Stimulated activated memory B cell treated with anti-CD40 and anti-IgM and Interleukin-4, amounts not matched to agents 10 μg/mL and 1 μg/mL and 100 μg/mL, for 72 hours (primary cell): ENCODE data around the gene HEG1.

ENCODE experiments used
- ATAC-seq: fragments of 150-1000 bp; cut with Tn5 transposase; 2 replicates; pipeline ENCODE4 v1.10.0; 2021
- H3K27ac Mint-ChIP-seq: one replicate; pipeline ENCODE4 v1.8.0; 2022; ENCODE audit warnings: mild to moderate bottlenecking, mixed read lengths
- H3K27me3 Mint-ChIP-seq: one replicate; pipeline ENCODE4 v1.8.0; 2022; ENCODE audit warnings: mixed read lengths
- H3K36me3 Mint-ChIP-seq: one replicate; pipeline ENCODE4 v1.8.0; 2022; ENCODE audit warnings: mixed read lengths
- H3K4me1 Mint-ChIP-seq: one replicate; pipeline ENCODE4 v1.8.0; 2022; ENCODE audit warnings: mixed read lengths
- H3K4me3 Mint-ChIP-seq: one replicate; pipeline ENCODE4 v1.8.0; 2022; ENCODE audit warnings: mild to moderate bottlenecking, moderate library complexity, mixed read lengths
- H3K9me3 Mint-ChIP-seq: one replicate; pipeline ENCODE4 v1.8.0; 2022; ENCODE audit warnings: mixed read lengths

Gene HEG1

DNA sequence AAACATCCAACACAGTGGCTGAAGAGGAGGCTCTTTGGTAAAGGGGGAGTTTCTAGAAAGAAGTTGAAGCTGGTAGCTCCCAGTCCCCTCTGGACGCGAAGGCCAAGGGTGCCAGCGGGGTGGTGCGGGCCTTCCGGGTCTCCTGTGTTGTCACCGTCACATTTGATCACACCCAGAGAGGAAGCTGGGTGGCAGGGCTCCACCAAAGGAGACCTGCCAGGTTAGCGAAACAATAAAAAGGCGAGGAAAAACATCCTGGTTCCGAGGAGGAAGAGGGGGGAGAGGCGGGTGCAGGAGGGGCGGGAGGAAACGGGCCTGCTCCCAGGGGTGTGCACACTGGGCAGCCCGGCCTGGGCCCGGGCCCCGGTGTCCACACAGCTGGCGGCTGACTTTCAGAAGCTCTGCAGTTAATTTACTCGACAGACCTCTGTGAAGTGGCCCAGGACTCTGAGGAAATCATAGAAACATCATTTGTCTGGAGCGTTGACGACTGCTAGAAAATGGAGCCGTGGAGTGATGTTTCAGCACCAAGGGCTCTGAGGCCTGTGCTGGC, 12.1 kb downstream of the HEG1 start:
- Mint-ChIP-seq H3K36me3 (peaks cover 8% of the 10 kb centered on the region), H3K27ac (no peak overlapping the region)
- ATAC-seq, result no peak

DNA sequence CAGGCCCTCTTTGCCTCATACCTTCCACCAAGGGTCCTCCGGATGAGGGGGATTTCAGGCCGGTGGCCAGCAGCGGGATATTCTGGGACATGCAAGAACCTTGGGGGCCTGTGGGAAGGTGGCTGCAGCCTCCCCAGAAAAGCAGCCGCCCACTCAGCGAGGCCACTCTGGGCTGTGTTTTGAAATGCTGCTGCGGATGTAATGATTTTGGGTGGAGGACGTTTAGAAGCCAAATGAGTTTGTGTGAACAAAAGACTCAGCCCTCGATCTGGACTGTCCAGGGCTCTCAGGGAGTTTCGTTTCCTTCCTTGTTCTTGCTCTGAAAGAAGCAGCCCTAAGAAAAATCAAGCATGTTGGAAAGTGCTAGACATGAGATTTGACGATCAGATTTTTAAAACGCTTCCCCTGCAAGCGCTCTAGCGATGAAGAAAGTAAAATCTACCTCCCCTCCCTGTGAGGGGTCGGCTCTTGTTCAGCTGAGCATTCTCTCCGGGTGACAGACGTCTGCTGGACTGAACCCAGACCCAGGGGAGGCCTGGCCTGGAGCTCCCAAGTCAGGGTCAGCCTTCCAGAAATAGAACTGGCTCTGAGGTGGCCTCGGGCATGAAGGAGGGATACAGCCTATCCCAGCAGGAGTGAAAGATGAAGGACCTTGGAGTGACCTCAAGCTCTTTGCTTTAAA, 12.9 kb downstream of the HEG1 start:
- Mint-ChIP-seq H3K9me3 (no peaks in the 10 kb centered on the region), H3K27ac (no peak overlapping the region), H3K4me3 (no peak overlapping the region), H3K4me1 (peaks cover 32% of the 10 kb centered on the region), H3K36me3 (peaks cover 10% of the 10 kb centered on the region), H3K27me3 (no peaks in the 10 kb centered on the region)
- ATAC-seq, result no peak

More for the DNA sequence above, 12.1 kb downstream of the HEG1 start:
- no peak overlapping the region for H3K4me3 Mint-ChIP-seq
- no peaks in the 10 kb centered on the region for H3K9me3 Mint-ChIP-seq
- peaks cover 26% of the 10 kb centered on the region for H3K4me1 Mint-ChIP-seq
- no peaks in the 10 kb centered on the region for H3K27me3 Mint-ChIP-seq

DNA sequence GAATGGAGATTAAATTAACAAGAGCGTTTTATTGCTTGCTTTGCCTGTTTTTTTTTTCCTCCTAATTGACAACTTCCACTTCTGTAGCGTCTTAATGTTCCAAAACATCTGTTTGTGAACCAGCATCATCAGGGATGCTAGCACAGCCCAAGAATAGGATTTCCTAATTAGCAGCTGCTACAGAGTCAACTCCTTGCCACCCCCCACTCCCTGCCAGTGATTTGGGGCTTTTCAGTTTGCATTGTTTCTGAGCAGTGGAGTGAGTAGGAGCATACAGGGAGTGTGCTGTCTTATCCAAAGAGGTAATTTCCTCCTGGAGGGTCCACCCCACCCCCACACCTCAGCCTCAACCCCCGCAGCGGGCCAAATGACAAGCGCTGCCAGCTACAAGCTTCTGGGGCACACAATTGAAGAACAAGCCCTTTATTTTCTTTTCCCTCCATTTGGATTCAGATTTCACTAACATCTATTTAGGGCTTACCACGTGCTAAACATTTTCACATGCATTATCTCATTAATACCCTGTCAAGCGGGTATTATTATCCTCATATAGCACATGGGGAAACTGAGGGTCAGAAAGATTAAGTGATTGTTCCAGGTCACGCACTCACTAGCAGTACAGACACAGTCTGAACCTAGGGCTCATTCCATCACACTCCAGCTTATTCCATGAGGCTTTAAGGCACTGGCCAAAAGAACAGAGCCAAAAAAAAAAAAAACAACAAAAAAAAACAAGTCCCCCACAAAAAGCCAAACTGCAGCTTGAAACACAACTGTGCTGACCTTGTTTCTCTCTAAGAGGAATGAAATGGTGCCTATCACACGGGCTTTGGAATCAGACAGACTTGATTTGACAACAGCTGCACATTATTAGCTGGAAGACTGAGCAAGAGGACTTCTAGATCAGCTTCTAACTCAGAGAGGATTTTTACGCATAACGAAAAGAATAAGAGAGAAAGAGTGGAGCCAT, 16.4 kb downstream of the HEG1 start:
- Mint-ChIP-seq H3K4me1 (peaks cover 30% of the 10 kb centered on the region), H3K9me3 (no peaks in the 10 kb centered on the region), H3K27me3 (no peaks in the 10 kb centered on the region), H3K4me3 (no peak overlapping the region), H3K36me3 (peaks cover 6% of the 10 kb centered on the region), H3K27ac (no peak overlapping the region)
- no peak for ATAC-seq

DNA sequence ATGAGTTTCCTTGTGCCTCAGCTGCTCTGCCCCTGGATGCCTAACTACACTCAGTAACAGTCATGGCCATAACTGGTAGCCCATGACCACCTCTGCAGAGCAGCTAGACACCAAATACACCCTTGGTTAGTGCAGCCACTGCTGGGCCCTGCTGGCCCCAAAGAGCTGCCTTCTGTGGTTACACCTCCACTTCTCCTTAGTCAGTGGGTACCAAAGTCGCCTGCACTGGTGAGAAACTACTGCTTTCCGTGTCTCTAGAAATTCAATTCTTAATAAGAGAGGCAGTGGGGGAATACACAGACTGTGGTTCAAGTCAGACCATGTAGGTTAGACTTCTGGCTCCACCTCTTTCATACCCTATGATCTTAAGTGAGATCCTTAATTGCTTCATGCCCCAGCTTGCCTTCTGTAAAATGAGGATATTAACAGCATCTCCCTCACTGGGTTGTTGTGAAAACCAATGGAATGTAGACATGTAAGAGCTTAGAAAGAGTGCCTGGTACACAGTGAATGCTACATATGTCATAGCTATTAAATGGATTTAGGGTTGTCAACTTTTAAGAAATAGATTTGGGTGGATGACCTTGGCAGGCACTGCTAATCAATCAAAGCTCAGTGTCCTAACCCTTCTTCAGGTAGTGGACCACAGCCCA, 18.2 kb downstream of the HEG1 start:
- H3K36me3 Mint-ChIP-seq, result peaks cover 6% of the 10 kb centered on the region
- no peak overlapping the region for H3K4me3 Mint-ChIP-seq
- H3K27me3 Mint-ChIP-seq, result no peaks in the 10 kb centered on the region
- H3K4me1 Mint-ChIP-seq, result peaks cover 32% of the 10 kb centered on the region
- peak; percentile 16 for ATAC-seq
- H3K9me3 Mint-ChIP-seq, result no peaks in the 10 kb centered on the region
- H3K27ac Mint-ChIP-seq, result no peak overlapping the region

DNA sequence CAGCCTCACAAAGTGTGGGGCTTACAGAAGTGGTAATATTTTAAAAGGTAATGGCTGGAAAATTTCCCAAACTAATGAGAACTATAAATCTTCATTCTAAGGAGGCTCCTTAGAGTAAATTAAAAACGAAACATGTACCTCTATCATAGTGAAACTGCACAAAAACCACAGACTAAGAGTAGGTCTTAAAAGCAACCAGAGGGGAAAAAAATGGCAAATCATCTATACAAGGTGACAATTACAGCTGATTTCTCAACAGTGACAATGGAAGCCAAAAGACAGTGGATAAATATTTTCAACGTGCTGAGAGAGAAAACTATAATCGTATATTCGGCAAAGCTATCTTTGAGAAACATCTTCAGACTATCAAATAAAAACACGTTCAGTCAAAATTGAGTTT, 20.6 kb downstream of the HEG1 start:
- peaks cover 6% of the 10 kb centered on the region for H3K36me3 Mint-ChIP-seq
- no peaks in the 10 kb centered on the region for H3K9me3 Mint-ChIP-seq
- peaks cover 48% of the 10 kb centered on the region for H3K4me1 Mint-ChIP-seq
- no peak overlapping the region for H3K4me3 Mint-ChIP-seq
- H3K27ac Mint-ChIP-seq, result no peak overlapping the region
- ATAC-seq, result peak; percentile 68
- no peaks in the 10 kb centered on the region for H3K27me3 Mint-ChIP-seq

DNA sequence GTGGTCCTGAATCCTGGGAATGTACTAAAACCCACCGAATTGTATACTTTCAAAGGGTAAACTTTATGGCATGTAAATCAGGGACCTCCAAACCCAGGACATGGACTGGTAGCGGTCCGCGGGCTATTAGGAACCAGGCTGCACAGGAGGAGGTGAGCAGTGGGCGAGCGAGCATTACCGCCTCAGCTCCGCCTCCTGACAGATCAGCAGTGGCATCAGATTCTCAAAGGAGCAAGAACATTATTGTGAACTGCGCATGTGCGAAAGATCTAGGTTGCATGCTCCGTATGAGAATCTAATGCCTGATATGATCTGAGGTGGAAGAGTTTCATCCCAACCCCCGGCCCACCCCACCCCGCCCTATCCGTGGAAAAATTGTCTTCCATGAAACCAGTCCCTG, 22.2 kb downstream of the HEG1 start:
- no peak overlapping the region for H3K4me3 Mint-ChIP-seq
- H3K4me1 Mint-ChIP-seq, result peaks cover 33% of the 10 kb centered on the region
- no peaks in the 10 kb centered on the region for H3K27me3 Mint-ChIP-seq
- peaks cover 7% of the 10 kb centered on the region for H3K36me3 Mint-ChIP-seq
- H3K9me3 Mint-ChIP-seq, result no peaks in the 10 kb centered on the region
- H3K27ac Mint-ChIP-seq, result no peak overlapping the region
- no peak for ATAC-seq

DNA sequence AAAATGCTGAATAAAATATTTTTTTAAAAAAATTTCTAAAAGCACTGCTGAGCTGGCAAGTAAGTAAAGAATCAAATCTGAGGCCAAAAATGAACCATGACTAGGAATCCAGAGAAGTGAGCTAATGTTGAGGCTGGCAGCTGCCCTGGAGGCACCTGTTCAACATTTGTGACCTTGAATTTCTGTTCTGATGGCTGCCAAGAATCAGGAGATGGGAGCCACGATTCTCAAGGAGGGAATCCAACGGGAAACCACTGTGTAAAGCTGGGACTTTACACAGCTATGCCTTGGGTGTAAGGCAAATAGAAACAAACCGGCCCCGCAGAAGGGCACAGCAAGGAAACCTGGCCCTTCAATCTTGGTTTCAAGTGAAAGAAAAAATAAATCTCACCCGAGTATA, 22.7 kb downstream of the HEG1 start:
- Mint-ChIP-seq H3K27me3 (no peaks in the 10 kb centered on the region), H3K9me3 (no peaks in the 10 kb centered on the region), H3K27ac (no peak overlapping the region), H3K4me1 (peaks cover 29% of the 10 kb centered on the region), H3K4me3 (no peak overlapping the region), H3K36me3 (peaks cover 8% of the 10 kb centered on the region)
- ATAC-seq, result no peak

DNA sequence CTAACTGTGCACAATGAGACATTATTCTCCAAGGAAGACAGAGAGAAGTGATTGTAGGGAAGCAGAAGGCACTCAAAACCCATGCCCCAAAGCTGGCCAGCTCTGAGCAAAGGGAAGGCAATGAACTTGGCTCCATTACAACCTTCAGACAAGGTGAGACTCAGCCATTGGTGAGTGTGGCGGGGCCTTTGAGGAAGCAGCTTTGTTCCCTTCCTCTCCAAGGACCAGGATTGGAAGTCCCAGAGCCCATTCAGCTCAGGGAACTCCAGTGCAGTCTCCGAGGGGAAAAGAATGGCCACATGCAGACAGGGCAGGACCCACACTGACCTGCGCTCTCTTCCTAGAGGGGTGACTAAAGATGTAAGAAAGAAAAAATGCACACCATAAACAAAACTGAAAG, 23.1 kb downstream of the HEG1 start:
- no peak overlapping the region for H3K27ac Mint-ChIP-seq
- H3K9me3 Mint-ChIP-seq, result no peaks in the 10 kb centered on the region
- no peaks in the 10 kb centered on the region for H3K27me3 Mint-ChIP-seq
- ATAC-seq, result no peak
- no peak overlapping the region for H3K4me3 Mint-ChIP-seq
- peaks cover 10% of the 10 kb centered on the region for H3K36me3 Mint-ChIP-seq
- peaks cover 24% of the 10 kb centered on the region for H3K4me1 Mint-ChIP-seq

DNA sequence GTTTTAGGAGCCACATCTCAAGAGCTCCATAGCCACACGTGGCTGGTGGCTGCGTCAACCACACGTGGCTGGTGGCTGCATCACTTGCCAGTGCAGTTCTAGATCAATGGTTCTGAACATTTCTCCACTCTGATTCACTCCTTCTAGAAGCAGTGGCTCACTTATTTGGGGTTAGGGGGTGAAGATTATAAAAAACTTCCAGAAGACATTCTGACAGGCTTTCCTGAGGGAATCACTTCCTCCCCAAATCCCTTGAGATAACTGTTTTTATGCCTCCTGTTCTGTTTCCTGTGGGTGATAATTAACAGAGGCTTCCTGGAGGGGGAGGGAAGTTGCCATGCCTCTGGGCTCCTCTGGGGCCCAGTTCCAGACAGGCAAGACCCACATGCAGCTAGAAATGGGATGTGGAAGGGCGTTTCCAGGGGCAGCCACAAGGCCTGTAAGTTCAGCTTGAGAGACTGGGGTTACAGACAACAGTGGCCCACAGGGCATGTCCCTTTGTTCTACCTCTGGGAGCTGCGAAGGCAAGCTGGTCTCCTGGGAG, 23.6 kb downstream of the HEG1 start:
- ATAC-seq, result no peak
- no peak overlapping the region for H3K27ac Mint-ChIP-seq
- H3K27me3 Mint-ChIP-seq, result no peaks in the 10 kb centered on the region
- peaks cover 24% of the 10 kb centered on the region for H3K4me1 Mint-ChIP-seq
- peaks cover 14% of the 10 kb centered on the region for H3K36me3 Mint-ChIP-seq
- H3K4me3 Mint-ChIP-seq, result no peak overlapping the region
- H3K9me3 Mint-ChIP-seq, result no peaks in the 10 kb centered on the region

DNA sequence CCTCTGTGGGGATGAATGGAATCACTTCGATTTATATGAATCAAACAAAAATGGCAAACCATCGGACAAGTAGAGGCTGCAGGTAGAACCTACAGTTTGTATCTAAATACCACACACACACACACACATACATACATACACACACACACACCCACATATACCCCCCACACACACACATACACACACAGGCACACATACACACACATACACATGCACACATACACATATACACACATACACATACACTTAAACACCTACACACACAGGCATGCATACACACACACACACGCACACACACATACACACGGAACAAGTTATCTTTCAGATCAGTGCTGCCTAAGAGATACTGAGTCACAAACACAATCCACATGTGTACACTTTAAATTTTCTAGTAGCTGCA, 24.3 kb downstream of the HEG1 start:
- H3K4me3 Mint-ChIP-seq, result no peak overlapping the region
- peaks cover 20% of the 10 kb centered on the region for H3K36me3 Mint-ChIP-seq
- peaks cover 24% of the 10 kb centered on the region for H3K4me1 Mint-ChIP-seq
- no peaks in the 10 kb centered on the region for H3K27me3 Mint-ChIP-seq
- no peak overlapping the region for H3K27ac Mint-ChIP-seq
- no peak for ATAC-seq
- no peaks in the 10 kb centered on the region for H3K9me3 Mint-ChIP-seq

DNA sequence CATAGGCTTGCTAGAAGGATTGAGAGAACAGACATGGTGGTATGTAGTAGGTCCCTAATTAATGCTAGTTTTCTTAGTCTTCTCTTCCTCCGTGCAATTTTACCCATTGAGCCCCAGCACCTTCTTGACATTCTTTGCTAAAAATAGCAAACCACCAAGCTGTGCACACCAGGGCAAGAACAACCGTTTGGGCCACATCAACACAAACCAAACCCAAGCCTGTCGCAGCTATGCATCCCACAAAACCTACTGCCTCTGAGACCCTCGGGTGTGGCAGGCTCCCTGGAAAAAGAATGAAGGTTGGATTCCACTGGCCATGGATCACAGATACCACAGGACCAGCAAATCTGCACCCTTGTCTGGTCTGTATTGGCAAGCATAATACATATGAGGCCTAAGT, 27.1 kb downstream of the HEG1 start:
- Mint-ChIP-seq H3K27ac (no peak overlapping the region), H3K4me3 (no peak overlapping the region), H3K27me3 (no peaks in the 10 kb centered on the region), H3K36me3 (peaks cover 43% of the 10 kb centered on the region), H3K9me3 (no peaks in the 10 kb centered on the region), H3K4me1 (peaks cover 24% of the 10 kb centered on the region)
- no peak for ATAC-seq

DNA sequence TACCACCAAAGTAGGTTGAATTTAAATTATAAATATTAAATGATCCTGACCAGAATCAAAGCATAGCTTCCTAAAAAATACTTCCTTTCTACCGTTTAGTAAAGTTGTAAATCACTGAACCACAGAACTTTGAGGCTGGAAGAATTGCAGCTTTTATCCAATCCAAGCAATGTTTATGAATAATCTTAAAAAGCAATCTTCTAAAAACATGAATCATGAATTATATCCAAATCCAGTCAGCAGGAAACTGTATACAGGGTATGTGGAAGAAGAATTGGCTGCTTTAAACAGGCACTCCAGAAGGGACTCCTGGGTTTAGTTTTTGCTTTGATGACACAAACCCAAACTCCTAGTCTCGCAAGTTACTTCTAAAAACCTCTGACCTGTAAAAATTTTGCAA, 30.2 kb downstream of the HEG1 start:
- no peak for ATAC-seq
- Mint-ChIP-seq H3K9me3 (no peaks in the 10 kb centered on the region), H3K27me3 (no peaks in the 10 kb centered on the region), H3K4me1 (peaks cover 13% of the 10 kb centered on the region), H3K36me3 (peaks cover 51% of the 10 kb centered on the region), H3K27ac (no peak overlapping the region), H3K4me3 (no peak overlapping the region)

DNA sequence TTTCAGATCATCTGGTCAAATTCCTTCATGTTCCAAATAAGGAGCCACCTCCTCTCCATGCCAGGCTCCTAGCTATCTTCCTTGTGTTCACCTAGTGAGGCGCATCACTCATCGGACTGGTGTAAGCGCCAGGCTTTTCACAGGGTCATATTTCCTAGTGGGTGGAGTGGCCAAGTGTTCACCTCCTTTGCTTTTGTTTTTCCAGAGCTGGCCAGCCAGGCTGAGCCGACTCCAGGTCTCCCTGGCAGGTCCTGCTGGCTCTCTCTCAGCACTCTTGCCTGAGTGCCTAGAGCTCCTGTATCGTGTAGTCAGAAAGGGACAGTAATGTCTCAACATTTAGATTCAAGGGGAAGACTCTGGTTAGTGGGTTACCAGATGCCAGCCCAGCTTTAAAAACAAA, 31.0 kb downstream of the HEG1 start:
- Mint-ChIP-seq H3K4me3 (no peak overlapping the region), H3K4me1 (peaks cover 10% of the 10 kb centered on the region), H3K9me3 (no peaks in the 10 kb centered on the region), H3K36me3 (peaks cover 59% of the 10 kb centered on the region), H3K27ac (no peak overlapping the region), H3K27me3 (no peaks in the 10 kb centered on the region)
- ATAC-seq, result no peak

DNA sequence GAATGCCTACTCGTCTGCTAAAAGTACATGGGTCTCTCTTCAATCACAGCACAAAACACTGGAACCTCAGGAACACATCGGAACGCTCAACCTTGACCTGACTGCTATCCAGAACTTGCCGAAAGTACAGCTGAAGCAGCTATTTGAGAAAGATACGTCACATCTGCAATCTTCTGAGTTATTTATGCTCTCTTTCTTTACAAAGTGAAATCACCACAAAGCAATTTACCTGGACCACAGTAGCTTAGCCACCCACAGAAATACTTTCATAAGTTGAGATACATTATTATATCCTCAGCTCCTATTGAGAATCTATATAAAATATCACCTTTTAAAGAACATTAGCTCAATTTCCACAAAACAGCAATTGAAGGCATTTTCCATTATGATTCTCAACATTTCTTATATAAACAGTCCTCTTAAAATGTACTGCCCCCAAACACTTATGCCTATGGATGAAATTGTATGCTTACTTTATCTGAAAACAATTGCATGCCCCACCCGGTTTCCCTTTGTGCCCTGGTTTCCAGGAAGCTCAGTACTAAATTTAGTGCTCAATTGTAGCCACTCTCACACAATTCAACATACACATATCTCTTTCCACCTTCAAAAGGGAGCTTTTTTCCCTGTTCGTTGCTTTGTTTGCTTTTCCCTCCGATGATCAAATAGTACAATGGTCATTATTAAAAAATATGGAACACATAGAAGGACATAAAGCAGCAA, 31.8 kb downstream of the HEG1 start:
- Mint-ChIP-seq H3K4me1 (peaks cover 10% of the 10 kb centered on the region), H3K27ac (no peak overlapping the region), H3K27me3 (no peaks in the 10 kb centered on the region), H3K4me3 (no peak overlapping the region), H3K36me3 (peaks cover 64% of the 10 kb centered on the region), H3K9me3 (no peaks in the 10 kb centered on the region)
- ATAC-seq, result no peak
